H7 (cell line): Measurements from ENCODE around the gene KCNH2. TPM values are rescaled to one million over a fixed set of nuclear protein-coding genes. Genes with fewer than 3 reads are reported as not detected.
"Not testable (repeated sequence)": the region's sequence is repeated elsewhere in the genome, so short reads cannot be mapped to it uniquely, and the experiment has no call there.

ENCODE experiments used
- DNase-seq: peaks from one replicate; pipeline ENCODE4 v3.0.0; 2012
- H3K27me3 ChIP-seq: 2 replicates; pipeline ENCODE4 v1.6.0; 2011; ENCODE audit warnings: mild to moderate bottlenecking, low read length; ENCODE audit not compliant: control insufficient read depth, insufficient read depth
- H3K36me3 ChIP-seq: replicated peaks from 2 replicates; pipeline ENCODE4 v1.5.1; 2011; ENCODE audit warnings: low read length; ENCODE audit not compliant: control insufficient read depth, insufficient read depth
- H3K4me3 ChIP-seq: 2 replicates; pipeline ENCODE4 v1.5.1; 2011; ENCODE audit warnings: low read depth, mild to moderate bottlenecking, control low read depth, low read length, moderate library complexity; ENCODE audit not compliant: insufficient read depth
- total RNA-seq: library from RNA; depleted of rRNA; stranded (reverse); fragments of >200 nt; shearing (Covaris generic); gene quantifications from 2 replicates; pipeline ENCODE4 v1.2.3, GENCODE V29; 2014

Gene KCNH2
- total RNA-seq, 1 experiment from 2014 or later: 9.5 TPM

GRCh38 chr7:150923802-150924201, 54.3 kb downstream of the KCNH2 start:
- Histone ChIP-seq H3K36me3 (no peaks in the 10 kb centered on the region), H3K4me3 (no peak overlapping the region), H3K27me3 (no peaks in the 10 kb centered on the region)
- DNase-seq: no peak

GRCh38 chr7:150923196-150923595, 54.9 kb downstream of the KCNH2 start:
- H3K27me3 ChIP-seq: no peaks in the 10 kb centered on the region
- no peak for DNase-seq
- no peaks in the 10 kb centered on the region for H3K36me3 ChIP-seq
- H3K4me3 ChIP-seq: no peak overlapping the region

- Histone ChIP-seq H3K27me3 (no peaks in the 10 kb centered on the region), H3K4me3 (no peak overlapping the region), H3K36me3 (no peaks in the 10 kb centered on the region)
- DNase-seq: no peak
Measured at GRCh38 chr7:150919160-150919559, 59.0 kb downstream of the KCNH2 start.

GRCh38 chr7:150918378-150918777, 59.7 kb downstream of the KCNH2 start:
- no peak for DNase-seq
- Histone ChIP-seq H3K36me3 (no peaks in the 10 kb centered on the region), H3K27me3 (no peaks in the 10 kb centered on the region), H3K4me3 (no peak overlapping the region)

GRCh38 chr7:150917969-150918368, 60.2 kb downstream of the KCNH2 start:
- no peak overlapping the region for H3K4me3 ChIP-seq
- no peak for DNase-seq
- no peaks in the 10 kb centered on the region for H3K27me3 ChIP-seq
- H3K36me3 ChIP-seq: no peaks in the 10 kb centered on the region

- Histone ChIP-seq H3K4me3 (no peak overlapping the region), H3K36me3 (no peaks in the 10 kb centered on the region), H3K27me3 (no peaks in the 10 kb centered on the region)
- no peak for DNase-seq
Measured at GRCh38 chr7:150916670-150917069, 61.5 kb downstream of the KCNH2 start.

GRCh38 chr7:150914966-150915365, 63.2 kb downstream of the KCNH2 start:
- Histone ChIP-seq H3K4me3 (no peak overlapping the region), H3K36me3 (no peaks in the 10 kb centered on the region), H3K27me3 (no peaks in the 10 kb centered on the region)
- DNase-seq: no peak

- no peaks in the 10 kb centered on the region for H3K27me3 ChIP-seq
Measured at GRCh38 chr7:150914196-150914595, 63.9 kb downstream of the KCNH2 start.

GRCh38 chr7:150912427-150912826, 65.7 kb downstream of the KCNH2 start:
- no peak for DNase-seq
- Histone ChIP-seq H3K27me3 (no peaks in the 10 kb centered on the region), H3K4me3 (no peak overlapping the region), H3K36me3 (no peaks in the 10 kb centered on the region)

More at GRCh38 chr7:150914196-150914595, 63.9 kb downstream of the KCNH2 start:
- no peaks in the 10 kb centered on the region for H3K36me3 ChIP-seq
- no peak overlapping the region for H3K4me3 ChIP-seq
- no peak for DNase-seq

- H3K27me3 ChIP-seq: no peaks in the 10 kb centered on the region
- DNase-seq: no peak
- no peak overlapping the region for H3K4me3 ChIP-seq
- H3K36me3 ChIP-seq: no peaks in the 10 kb centered on the region
Measured at GRCh38 chr7:150911590-150912267, 66.4 kb downstream of the KCNH2 start.

GRCh38 chr7:150910996-150911422, 67.1 kb downstream of the KCNH2 start:
- no peaks in the 10 kb centered on the region for H3K27me3 ChIP-seq
- no peaks in the 10 kb centered on the region for H3K36me3 ChIP-seq
- H3K4me3 ChIP-seq: no peak overlapping the region
- no peak for DNase-seq

- not testable (repeated sequence) for H3K27me3 ChIP-seq, H3K4me3 ChIP-seq, H3K36me3 ChIP-seq, DNase-seq
Measured at GRCh38 chr7:150910305-150910995, 67.7 kb downstream of the KCNH2 start.

GRCh38 chr7:150909200-150909995, 68.7 kb downstream of the KCNH2 start:
- Histone ChIP-seq H3K4me3 (no peak overlapping the region), H3K27me3 (no peaks in the 10 kb centered on the region)
- peak; percentile 4 for DNase-seq

GRCh38 chr7:150908173-150908572, 69.9 kb downstream of the KCNH2 start:
- Histone ChIP-seq H3K27me3 (no peaks in the 10 kb centered on the region), H3K4me3 (no peak overlapping the region), H3K36me3 (no peaks in the 10 kb centered on the region)
- no peak for DNase-seq

More at GRCh38 chr7:150909200-150909995, 68.7 kb downstream of the KCNH2 start:
- H3K36me3 ChIP-seq: no peaks in the 10 kb centered on the region
